ENCODE data around the gene FDPS. TPM values are rescaled to one million over a fixed set of nuclear protein-coding genes. Genes with fewer than 3 reads are reported as not detected.
"Not testable (repeated sequence)": the region's sequence is repeated elsewhere in the genome, so short reads cannot be mapped to it uniquely, and the experiment has no call there.

FDPS gene
- total RNA-seq, 1 donor from 2014 or later: 248 TPM

GRCh38 chr1:155327981-155328380 lies 19.3 kb downstream of the FDPS start:
- H3K4me3 ChIP-seq (ENCODE audit: low read depth, low read length): no peak overlapping the region
- DNase-seq (ENCODE audit: low read depth): no peak
- TF ChIP-seq, protein P1, sequence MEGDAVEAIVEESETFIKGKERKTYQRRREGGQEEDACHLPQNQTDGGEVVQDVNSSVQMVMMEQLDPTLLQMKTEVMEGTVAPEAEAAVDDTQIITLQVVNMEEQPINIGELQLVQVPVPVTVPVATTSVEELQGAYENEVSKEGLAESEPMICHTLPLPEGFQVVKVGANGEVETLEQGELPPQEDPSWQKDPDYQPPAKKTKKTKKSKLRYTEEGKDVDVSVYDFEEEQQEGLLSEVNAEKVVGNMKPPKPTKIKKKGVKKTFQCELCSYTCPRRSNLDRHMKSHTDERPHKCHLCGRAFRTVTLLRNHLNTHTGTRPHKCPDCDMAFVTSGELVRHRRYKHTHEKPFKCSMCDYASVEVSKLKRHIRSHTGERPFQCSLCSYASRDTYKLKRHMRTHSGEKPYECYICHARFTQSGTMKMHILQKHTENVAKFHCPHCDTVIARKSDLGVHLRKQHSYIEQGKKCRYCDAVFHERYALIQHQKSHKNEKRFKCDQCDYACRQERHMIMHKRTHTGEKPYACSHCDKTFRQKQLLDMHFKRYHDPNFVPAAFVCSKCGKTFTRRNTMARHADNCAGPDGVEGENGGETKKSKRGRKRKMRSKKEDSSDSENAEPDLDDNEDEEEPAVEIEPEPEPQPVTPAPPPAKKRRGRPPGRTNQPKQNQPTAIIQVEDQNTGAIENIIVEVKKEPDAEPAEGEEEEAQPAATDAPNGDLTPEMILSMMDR (conservative IDR thresholded peaks at IDR 0.05; ENCODE audit: low read depth, low read length): no peak

DNA sequence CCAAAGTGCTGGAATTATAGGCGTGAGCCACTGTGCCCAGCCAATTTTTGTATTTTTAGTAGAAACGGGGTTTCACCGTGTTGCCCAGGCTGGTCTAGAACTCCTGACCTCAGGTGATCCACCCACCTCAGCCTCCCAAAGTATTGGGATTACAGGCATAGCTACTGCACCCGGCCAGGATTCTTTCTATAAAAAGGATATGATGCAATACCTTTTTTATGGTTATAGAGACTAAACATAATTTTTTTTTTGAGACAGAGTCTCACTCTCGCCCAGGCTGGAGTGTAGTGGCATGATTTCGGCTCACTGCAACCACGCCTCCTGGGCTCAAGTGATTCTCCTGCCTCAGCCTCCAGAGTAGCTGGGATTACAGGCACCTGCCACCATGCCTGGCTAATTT lies 20.2 kb downstream of the FDPS start:
- H3K4me3 ChIP-seq (ENCODE audit: low read depth, low read length); DNase-seq (ENCODE audit: low read depth): not testable (repeated sequence)

DNA sequence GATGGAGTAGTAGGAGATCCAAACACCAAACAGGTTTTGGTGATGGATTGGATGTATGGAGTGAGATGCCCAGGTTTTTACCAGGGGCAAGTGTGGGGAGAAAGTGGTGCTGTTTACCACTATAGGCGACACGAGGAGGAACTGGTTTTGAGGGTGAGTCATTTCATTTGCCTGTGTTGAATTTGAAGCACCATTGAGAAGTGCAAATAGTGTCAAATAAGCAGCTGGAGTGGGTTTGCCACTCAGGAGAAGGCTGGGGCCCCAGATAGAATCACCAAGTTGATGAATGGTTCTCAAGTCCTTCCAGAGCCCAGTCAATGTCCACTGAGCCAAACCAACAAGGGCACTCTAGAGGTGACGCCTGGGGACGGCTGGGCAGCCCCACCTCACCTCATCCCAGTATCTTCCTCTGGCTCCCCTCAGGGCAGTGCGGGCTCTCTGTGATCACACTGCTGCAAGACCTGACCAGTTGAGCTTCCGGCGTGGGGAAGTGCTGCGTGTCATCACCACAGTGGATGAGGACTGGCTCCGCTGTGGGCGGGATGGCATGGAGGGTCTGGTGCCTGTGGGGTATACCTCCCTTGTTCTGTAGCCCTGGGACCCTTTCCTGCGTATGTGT lies 21.4 kb downstream of the FDPS start:
- H3K4me3 ChIP-seq (ENCODE audit: low read depth, low read length): no peak overlapping the region
- no peak for DNase-seq (ENCODE audit: low read depth)
- TF ChIP-seq, protein P1 (conservative IDR thresholded peaks at IDR 0.05; ENCODE audit: low read depth, low read length): no peak

DNA sequence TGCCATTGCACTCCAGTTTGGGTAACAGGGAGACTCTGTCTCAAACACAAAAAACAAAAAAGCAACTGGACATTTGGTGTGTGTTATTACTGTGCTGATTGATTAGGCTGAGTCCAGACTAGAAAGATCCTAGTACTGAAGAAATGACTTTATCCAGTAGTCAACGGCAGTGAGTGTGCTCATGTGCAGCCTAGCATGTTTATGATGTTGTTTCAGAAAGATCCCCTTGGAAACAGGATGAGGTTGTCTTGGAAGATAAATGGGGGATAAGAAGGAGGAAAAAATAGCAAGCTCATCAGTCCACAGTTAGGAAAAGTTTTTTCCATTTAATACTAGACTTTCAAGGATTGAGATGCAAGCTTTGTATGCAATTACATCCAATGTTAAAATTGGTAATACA lies 26.3 kb downstream of the FDPS start:
- TF ChIP-seq, protein P1 (conservative IDR thresholded peaks at IDR 0.05; ENCODE audit: low read depth, low read length): no peak
- DNase-seq (ENCODE audit: low read depth): no peak

DNA sequence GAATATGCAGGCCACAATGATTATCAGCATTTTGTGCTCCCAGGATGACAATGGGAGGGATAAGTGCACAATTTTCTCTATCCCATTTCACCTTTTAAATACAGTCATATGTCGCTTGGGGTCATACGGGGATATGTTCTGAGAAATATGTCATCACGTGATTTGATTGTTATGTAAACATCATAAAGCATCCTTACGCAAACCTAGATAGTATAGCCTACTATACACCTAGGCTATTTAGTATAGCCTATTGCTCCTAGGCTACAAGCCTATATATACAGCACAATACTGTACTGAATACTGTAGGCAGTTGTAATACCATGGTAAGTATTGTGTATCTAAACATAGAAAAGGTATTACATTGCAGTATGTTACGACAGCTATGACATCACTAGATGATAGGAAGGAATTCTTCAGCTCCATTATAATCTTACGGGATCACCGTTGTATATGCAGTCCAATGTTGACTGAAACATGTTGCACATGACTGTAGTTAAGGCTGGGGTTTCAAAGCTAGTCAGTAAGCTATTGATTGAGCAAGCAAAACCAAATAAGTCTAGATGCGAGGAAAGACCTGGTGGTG lies 30.9 kb downstream of the FDPS start:
- no peak overlapping the region for H3K4me3 ChIP-seq (ENCODE audit: low read depth, low read length)
- no peak for DNase-seq (ENCODE audit: low read depth)
- TF ChIP-seq, protein P1 (conservative IDR thresholded peaks at IDR 0.05; ENCODE audit: low read depth, low read length): no peak

More for the DNA sequence above, 26.3 kb downstream of the FDPS start:
- no peak overlapping the region for H3K4me3 ChIP-seq (ENCODE audit: low read depth, low read length)

DNA sequence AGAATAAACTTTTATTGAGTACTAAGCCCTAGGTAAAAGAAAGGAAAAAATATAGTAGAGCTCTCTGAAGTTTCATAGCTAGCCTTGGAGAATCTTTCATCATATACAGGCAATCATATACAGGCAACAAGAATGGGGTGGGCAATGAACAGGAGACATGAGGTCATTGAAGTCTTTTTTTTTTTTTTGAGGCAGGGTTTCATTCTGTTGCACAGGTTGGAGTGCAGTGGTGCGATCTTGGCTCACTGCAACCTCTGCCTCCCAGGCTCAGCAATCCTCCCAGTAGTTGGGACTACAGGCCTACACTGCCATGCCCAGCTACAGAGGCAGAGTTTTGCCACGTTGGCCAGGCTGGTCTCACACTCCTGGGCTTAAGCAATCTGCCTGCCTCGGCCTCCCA lies 34.2 kb downstream of the FDPS start:
- TF ChIP-seq, protein P1 (conservative IDR thresholded peaks at IDR 0.05; ENCODE audit: low read depth, low read length): no peak
- no peak for DNase-seq (ENCODE audit: low read depth)
- H3K4me3 ChIP-seq (ENCODE audit: low read depth, low read length): no peak overlapping the region

GRCh38 chr1:155352631-155353030 lies 44.0 kb downstream of the FDPS start:
- TF ChIP-seq, protein P1 (conservative IDR thresholded peaks at IDR 0.05; ENCODE audit: low read depth, low read length): no peak
- H3K4me3 ChIP-seq (ENCODE audit: low read depth, low read length): no peak overlapping the region
- DNase-seq (ENCODE audit: low read depth): no peak
